Fibroblast of pulmonary artery (primary cell): Measurements from ENCODE around the gene CCSAP.
"Not testable (repeated sequence)": the region's sequence is repeated elsewhere in the genome, so short reads cannot be mapped to it uniquely, and the experiment has no call there.

ENCODE experiments used
- DNase-seq: peaks from one replicate; pipeline ENCODE4 v3.0.0-alpha.2; 2010; ENCODE audit warnings: low read depth
- H3K4me3 ChIP-seq: replicated peaks from 2 replicates; pipeline ENCODE4 v1.5.1; 2011; ENCODE audit warnings: low read depth, mild to moderate bottlenecking, control low read depth, low read length, moderate library complexity
- CTCF ChIP-seq: IDR thresholded peaks from 2 replicates; pipeline ENCODE4 v1.5.1; 2011; ENCODE audit warnings: mild to moderate bottlenecking, control low read depth, low read length, inconsistent platforms; ENCODE audit errors: missing control alignments

The CCSAP gene

GRCh38 chr1:229300099-229300757, 42.6 kb downstream of the CCSAP start:
- H3K4me3 ChIP-seq, result no peak overlapping the region
- no peak for TF ChIP-seq CTCF
- DNase-seq, result no peak

GRCh38 chr1:229298887-229299503, 43.9 kb downstream of the CCSAP start:
- no peak for DNase-seq
- H3K4me3 ChIP-seq, result no peak overlapping the region
- no peak for TF ChIP-seq CTCF

GRCh38 chr1:229298420-229298819, 44.4 kb downstream of the CCSAP start:
- no peak overlapping the region for H3K4me3 ChIP-seq
- TF ChIP-seq CTCF, result no peak
- no peak for DNase-seq

DNA sequence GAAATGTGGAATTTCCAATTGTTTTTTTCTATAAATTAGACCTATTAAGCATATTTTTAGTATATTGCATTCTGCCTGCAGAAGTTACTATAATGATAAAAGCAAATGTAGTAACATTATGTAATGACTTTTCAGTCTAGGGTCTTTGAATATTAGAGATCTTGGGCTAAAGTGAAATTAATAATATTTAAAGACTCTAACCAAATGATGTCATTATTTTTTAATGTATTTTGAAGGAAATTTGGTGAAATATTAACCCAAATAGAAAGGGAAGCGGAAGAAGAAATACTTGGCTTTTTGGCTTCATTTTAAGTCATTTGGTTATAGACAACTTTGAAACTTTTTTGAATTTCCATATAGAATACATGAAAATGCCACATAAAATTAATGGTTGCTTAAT, 45.1 kb downstream of the CCSAP start:
- H3K4me3 ChIP-seq, result no peak overlapping the region
- no peak for TF ChIP-seq CTCF
- DNase-seq, result no peak

DNA sequence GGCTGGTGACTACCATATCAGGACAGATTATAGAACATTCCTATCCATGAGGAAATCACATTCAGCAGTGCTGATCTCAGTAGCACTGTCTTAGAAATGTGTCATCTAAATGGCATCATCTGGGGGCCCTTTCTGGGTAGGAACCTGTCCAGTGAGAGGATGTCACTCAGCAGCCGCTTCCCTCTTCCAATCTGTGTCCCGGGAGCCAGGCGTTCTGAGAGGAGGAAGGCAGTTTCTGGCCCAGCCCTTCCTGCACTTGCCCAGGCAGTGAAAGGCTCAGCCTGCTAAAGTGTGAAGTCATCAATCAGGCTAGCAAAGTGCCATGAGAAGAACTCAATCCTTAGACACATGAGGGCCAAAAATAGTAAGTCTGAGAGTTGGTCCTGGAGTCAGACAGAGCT, 46.3 kb downstream of the CCSAP start:
- TF ChIP-seq CTCF, result no peak
- H3K4me3 ChIP-seq, result no peak overlapping the region
- DNase-seq, result peak; percentile 68

DNA sequence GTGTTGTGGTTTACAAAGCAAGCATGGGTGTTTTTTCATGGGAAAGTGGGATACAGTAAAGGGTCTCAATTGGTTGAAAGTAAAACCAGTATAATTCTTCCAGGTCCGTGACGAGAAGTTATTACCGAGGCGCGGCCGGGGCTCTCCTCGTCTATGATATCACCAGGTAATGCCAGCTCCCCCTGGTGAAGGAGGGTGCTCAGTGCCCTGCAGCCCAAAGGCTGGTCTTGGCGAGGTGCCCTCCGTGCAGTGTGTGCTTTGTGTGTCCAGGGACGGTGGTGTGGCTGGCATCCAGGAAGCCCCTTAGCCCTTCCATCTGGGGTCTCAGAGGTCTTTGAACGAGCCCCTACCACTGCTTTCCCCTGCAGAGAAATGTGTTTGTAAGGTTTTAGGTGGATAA, 47.1 kb downstream of the CCSAP start:
- TF ChIP-seq CTCF, result no peak
- H3K4me3 ChIP-seq, result no peak overlapping the region
- no peak for DNase-seq

DNA sequence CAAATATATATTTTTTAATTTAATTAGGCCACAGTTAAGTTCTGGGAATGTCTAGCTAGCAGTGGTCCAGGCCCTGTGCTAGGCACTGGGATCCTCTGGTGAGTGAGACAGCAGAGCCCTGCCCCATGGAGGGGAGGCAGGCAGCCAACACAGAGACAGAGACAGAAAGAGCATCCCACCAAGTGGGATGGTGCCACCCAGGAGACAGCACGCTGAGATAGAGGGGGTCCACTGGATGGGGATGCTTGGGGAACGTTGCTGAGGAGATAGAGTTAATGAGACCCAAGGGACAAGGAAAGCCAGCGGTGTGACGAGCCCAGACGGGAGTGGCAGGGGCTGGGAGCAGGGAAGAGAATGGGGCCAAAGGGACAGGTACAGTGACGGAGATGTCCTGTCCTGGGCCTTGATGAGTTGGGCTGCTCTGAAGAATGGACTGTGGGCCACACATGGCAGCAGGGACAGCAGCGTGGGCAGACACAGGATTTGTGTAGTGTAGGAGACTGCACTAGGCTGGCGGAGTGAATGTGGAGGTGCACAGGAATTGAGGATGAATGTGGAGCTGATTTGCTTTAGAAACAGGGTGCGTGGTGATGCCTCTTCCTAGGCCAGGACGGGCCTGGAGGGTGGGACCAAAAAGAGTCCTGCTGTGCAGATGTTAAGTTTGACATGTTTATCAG, 49.2 kb downstream of the CCSAP start:
- no peak for TF ChIP-seq CTCF
- no peak for DNase-seq
- H3K4me3 ChIP-seq, result no peak overlapping the region

DNA sequence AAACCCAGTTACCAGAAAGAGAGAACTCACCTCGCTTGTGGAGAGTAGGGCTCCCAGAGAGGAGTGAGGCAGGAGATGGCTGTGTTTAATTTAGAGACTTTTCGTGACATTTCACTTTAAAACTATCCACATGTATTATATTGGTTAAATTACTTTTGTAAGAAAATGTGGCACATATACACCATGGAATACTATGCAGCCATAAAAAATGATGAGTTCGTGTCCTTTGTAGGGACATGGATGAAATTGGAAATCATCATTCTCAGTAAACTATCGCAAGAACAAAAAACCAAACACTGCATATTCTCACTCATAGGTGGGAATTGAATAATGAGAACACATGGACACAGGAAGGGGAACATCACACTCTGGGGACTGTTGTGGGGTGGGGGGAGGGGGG, 51.2 kb downstream of the CCSAP start:
- DNase-seq, H3K4me3 ChIP-seq: not testable (repeated sequence)
